ENCODE data around the gene CD109.

CD109 gene

GRCh38 chr6:73713426-73714147 is 17.6 kb downstream of the CD109 start:
- no peak for TF ChIP-seq TAF1 (IDR thresholded peaks at IDR 0.05; ENCODE audit: borderline replicate concordance, insufficient read depth, low read length)
- TF ChIP-seq SIN3A (IDR thresholded peaks at IDR 0.05; ENCODE audit: borderline replicate concordance, insufficient read depth, low read length), result no peak
- TF ChIP-seq POLR2AphosphoS5 (IDR thresholded peaks at IDR 0.05; ENCODE audit: low read depth, low read length), result no peak
- TF ChIP-seq FOXP2 (optimal IDR thresholded peaks at IDR 0.05; ENCODE audit: borderline replicate concordance, extremely low read depth, extremely low read length, insufficient read depth), result no peak
- TF ChIP-seq, protein P1, sequence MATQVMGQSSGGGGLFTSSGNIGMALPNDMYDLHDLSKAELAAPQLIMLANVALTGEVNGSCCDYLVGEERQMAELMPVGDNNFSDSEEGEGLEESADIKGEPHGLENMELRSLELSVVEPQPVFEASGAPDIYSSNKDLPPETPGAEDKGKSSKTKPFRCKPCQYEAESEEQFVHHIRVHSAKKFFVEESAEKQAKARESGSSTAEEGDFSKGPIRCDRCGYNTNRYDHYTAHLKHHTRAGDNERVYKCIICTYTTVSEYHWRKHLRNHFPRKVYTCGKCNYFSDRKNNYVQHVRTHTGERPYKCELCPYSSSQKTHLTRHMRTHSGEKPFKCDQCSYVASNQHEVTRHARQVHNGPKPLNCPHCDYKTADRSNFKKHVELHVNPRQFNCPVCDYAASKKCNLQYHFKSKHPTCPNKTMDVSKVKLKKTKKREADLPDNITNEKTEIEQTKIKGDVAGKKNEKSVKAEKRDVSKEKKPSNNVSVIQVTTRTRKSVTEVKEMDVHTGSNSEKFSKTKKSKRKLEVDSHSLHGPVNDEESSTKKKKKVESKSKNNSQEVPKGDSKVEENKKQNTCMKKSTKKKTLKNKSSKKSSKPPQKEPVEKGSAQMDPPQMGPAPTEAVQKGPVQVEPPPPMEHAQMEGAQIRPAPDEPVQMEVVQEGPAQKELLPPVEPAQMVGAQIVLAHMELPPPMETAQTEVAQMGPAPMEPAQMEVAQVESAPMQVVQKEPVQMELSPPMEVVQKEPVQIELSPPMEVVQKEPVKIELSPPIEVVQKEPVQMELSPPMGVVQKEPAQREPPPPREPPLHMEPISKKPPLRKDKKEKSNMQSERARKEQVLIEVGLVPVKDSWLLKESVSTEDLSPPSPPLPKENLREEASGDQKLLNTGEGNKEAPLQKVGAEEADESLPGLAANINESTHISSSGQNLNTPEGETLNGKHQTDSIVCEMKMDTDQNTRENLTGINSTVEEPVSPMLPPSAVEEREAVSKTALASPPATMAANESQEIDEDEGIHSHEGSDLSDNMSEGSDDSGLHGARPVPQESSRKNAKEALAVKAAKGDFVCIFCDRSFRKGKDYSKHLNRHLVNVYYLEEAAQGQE (IDR thresholded peaks at IDR 0.05; ENCODE audit: insufficient read depth in 1 of 2, low read depth in 2 of 2, low read length in 2 of 2), result no peak

- TF ChIP-seq POLR2AphosphoS5 (IDR thresholded peaks at IDR 0.05; ENCODE audit: low read depth, low read length) (no peak), SIN3A (IDR thresholded peaks at IDR 0.05; ENCODE audit: borderline replicate concordance, insufficient read depth, low read length) (no peak), TAF1 (IDR thresholded peaks at IDR 0.05; ENCODE audit: borderline replicate concordance, insufficient read depth, low read length) (no peak), FOXP2 (optimal IDR thresholded peaks at IDR 0.05; ENCODE audit: borderline replicate concordance, extremely low read depth, extremely low read length, insufficient read depth) (no peak)
- TF ChIP-seq, protein P1 (IDR thresholded peaks at IDR 0.05; ENCODE audit: insufficient read depth in 1 of 2, low read depth in 2 of 2, low read length in 2 of 2), result no peak
Measured at GRCh38 chr6:73719046-73719445, 23.0 kb downstream of the CD109 start.

GRCh38 chr6:73722318-73723060 is 26.5 kb downstream of the CD109 start:
- no peak for TF ChIP-seq POLR2AphosphoS5 (IDR thresholded peaks at IDR 0.05; ENCODE audit: low read depth, low read length)
- TF ChIP-seq, protein P1 (IDR thresholded peaks at IDR 0.05; ENCODE audit: insufficient read depth in 1 of 2, low read depth in 2 of 2, low read length in 2 of 2), result no peak

DNA sequence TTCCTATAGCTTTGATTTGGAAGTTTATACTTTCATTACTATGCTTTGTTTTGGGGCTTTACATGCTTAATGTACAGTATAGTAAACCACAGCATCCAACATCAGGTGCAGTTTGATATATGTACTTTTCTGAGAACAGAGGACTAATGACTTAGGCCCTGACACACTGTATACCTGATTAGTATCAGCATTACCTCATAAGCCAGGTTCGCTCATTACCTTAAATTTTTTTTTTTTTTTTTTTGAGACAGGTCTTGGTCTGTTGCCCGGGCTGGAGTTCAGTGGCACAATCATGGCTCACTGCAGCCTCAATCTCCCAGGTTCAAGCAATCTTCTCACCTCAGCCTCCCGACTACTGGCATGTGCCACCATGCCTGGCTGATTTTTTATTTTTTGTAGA is 28.4 kb downstream of the CD109 start:
- TF ChIP-seq FOXP2 (optimal IDR thresholded peaks at IDR 0.05; ENCODE audit: borderline replicate concordance, extremely low read depth, extremely low read length, insufficient read depth) (no peak), SIN3A (IDR thresholded peaks at IDR 0.05; ENCODE audit: borderline replicate concordance, insufficient read depth, low read length) (no peak), TAF1 (IDR thresholded peaks at IDR 0.05; ENCODE audit: borderline replicate concordance, insufficient read depth, low read length) (no peak), POLR2AphosphoS5 (IDR thresholded peaks at IDR 0.05; ENCODE audit: low read depth, low read length) (no peak)
- TF ChIP-seq, protein P1 (IDR thresholded peaks at IDR 0.05; ENCODE audit: insufficient read depth in 1 of 2, low read depth in 2 of 2, low read length in 2 of 2), result no peak

Data from PFSK-1 (cell line).